Measurements from ENCODE around the gene FRS2. TPM values are rescaled to one million over a fixed set of nuclear protein-coding genes. Genes with fewer than 3 reads are reported as not detected.

FRS2 gene
- total RNA-seq, 2 experiments from 2014 or later, result 9.5 to 10.4 TPM

GRCh38 chr12:69544087-69544486 lies 73.9 kb downstream of the FRS2 start:
- ChIA-PET CTCF (no interaction called here), POLR2A (no interaction called here)

DNA sequence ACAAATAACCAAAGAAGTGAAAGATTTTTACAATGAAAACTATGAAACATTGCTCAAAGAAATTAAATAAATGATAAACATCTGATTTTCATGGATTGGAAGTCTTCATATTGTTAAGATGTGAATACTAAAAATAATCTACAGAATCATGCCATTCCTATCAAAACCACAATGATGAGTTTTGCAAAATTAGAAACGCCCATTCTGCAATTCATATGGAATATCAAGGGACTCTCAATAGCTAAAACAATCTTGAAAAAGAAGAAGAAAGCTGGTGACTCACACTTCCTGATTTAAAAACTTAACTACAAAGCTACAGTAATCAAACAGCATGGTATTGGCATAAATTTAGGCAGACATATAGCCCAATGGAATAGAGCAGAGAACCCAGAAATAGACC lies 74.9 kb downstream of the FRS2 start:
- ATAC-seq, result no peak
- no peaks in the 10 kb centered on the region for H3K27me3 Mint-ChIP-seq
- ChIA-PET CTCF (no interaction called here), POLR2A (no interaction called here)
- intact Hi-C loops (cut with DNase I, micrococcal nuclease), result no loop called here
- H3K36me3 Mint-ChIP-seq (ENCODE audit: low read depth), result peaks cover 23% of the 10 kb centered on the region
- peaks cover 13% of the 10 kb centered on the region for H3K4me1 Mint-ChIP-seq
- no peak for DNase-seq
- no peak overlapping the region for H3K4me3 Mint-ChIP-seq
- peaks cover 8% of the 10 kb centered on the region for H3K9me3 Mint-ChIP-seq (ENCODE audit: low read depth)
- no peak overlapping the region for H3K27ac Mint-ChIP-seq

More at GRCh38 chr12:69544087-69544486, 73.9 kb downstream of the FRS2 start:
- Mint-ChIP-seq H3K27me3 (no peaks in the 10 kb centered on the region), H3K4me3 (no peak overlapping the region), H3K36me3 (ENCODE audit: low read depth) (peaks cover 23% of the 10 kb centered on the region), H3K4me1 (peaks cover 11% of the 10 kb centered on the region), H3K27ac (no peak overlapping the region), H3K9me3 (ENCODE audit: low read depth) (peaks cover 8% of the 10 kb centered on the region)
- intact Hi-C loops (cut with DNase I, micrococcal nuclease), result no loop called here
- DNase-seq, result no peak
- peak; percentile 17 for ATAC-seq

DNA sequence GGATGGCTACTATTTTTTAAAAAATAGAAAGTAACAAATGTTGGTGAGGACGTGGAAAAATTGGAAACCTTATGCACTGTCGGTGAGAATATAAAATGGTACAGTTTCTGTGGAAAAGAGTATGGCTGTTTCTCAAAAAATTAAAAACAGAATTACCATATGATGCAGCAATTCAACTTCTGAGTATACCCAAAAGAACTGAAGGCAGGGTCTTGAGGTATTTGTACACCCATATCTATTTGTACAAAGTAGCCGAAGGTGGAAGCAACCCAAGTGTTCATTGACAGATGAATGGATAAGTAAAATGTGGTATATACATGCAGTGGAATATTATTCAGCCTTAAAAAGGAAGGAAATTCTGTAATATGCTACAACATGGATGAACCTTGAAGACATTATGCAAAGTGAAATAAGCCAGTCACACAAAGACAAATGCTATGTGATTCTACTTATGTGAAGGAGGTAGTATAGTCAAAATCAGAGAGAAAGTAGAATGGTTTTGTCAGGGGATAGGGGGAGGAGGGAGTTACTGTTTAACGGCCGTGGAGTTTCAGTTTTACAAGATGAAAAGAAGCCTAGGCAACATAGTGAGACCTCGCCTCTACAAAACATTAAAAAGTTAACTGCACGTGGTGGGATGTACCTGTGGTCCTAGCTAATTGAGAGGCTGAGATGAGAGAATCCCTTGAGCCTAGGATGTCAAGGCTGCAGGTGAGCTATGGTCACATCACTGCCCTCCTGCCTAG lies 76.7 kb downstream of the FRS2 start:
- ATAC-seq (peak; percentile 92), DNase-seq (no peak)
- Mint-ChIP-seq H3K9me3 (ENCODE audit: low read depth) (peaks cover 8% of the 10 kb centered on the region), H3K4me3 (no peak overlapping the region), H3K27me3 (no peaks in the 10 kb centered on the region), H3K36me3 (ENCODE audit: low read depth) (peaks cover 19% of the 10 kb centered on the region), H3K27ac (no peak overlapping the region), H3K4me1 (peaks cover 16% of the 10 kb centered on the region)
- POLR2A ChIA-PET, result no interaction called here
- intact Hi-C loops (cut with DNase I, micrococcal nuclease), result no loop called here
- CTCF ChIA-PET, result no interaction called here

GRCh38 chr12:69548687-69549086 lies 78.5 kb downstream of the FRS2 start:
- intact Hi-C loops (cut with DNase I, micrococcal nuclease), result no loop called here

DNA sequence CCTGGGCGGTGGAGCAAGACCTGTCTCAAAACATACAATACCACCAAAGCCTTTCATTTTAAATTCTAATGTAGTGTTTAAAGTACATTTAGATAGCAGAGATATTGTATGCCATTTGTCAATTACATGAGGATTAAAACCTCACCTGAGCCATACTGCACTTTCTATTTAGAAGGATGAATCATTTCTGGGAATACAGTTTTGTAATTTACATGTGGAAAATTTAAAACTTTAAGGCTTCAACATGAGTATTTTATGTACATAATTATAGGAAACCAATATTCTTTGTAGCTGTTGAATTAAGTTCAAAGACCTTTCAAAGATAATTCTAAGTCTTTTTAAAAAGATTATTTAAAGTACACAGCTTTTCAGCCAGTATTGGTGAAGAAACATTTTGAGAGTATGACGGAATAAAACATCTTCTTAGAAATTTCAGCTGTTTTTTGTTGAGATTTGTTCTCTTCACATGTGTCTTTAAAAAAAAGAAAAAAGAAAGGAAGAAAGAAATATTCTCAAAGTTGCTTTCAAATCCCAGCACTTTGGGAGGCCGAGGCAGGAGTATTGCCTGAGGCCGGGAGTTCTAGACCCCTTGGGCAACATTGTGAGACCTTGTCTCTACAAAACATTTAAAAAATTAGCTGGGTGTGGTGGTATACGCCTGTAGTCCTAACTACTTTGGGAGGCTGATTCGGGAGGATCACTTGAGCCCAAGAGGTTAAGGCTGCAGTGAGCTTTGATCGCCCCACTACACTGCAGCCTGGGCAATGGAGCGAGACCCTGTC lies 80.6 kb downstream of the FRS2 start:
- Mint-ChIP-seq H3K4me1 (peaks cover 14% of the 10 kb centered on the region), H3K27ac (no peak overlapping the region), H3K9me3 (ENCODE audit: low read depth) (peaks cover 2% of the 10 kb centered on the region), H3K36me3 (ENCODE audit: low read depth) (peaks cover 6% of the 10 kb centered on the region), H3K27me3 (no peaks in the 10 kb centered on the region), H3K4me3 (no peak overlapping the region)
- DNase-seq (no peak), ATAC-seq (no peak)
- ChIA-PET POLR2A (no interaction called here), CTCF (interaction anchor here (1.1 to 2.3 kb wide), 3 partner anchors 8 to 20 kb away, joined by 3 to 9 read pairs (median 4); no protein-coding TSS in a partner anchor)
- intact Hi-C loops (cut with DNase I, micrococcal nuclease), result no loop called here

More at GRCh38 chr12:69548687-69549086, 78.5 kb downstream of the FRS2 start:
- Mint-ChIP-seq H3K36me3 (ENCODE audit: low read depth) (peaks cover 12% of the 10 kb centered on the region), H3K9me3 (ENCODE audit: low read depth) (peaks cover 3% of the 10 kb centered on the region), H3K27ac (no peak overlapping the region), H3K4me1 (peaks cover 14% of the 10 kb centered on the region), H3K4me3 (no peak overlapping the region), H3K27me3 (no peaks in the 10 kb centered on the region)
- ChIA-PET CTCF (interaction anchor here (1.1 to 2.0 kb wide), 4 partner anchors 10 to 22 kb away, joined by 3 to 4 read pairs (median 4); no protein-coding TSS in a partner anchor), POLR2A (no interaction called here)
- DNase-seq (no peak), ATAC-seq (no peak)

- POLR2A ChIA-PET, result interaction anchor here (0.6 kb wide), 1 partner anchor 95 kb away, joined by 3 read pairs; no protein-coding TSS in a partner anchor
- DNase-seq, result no peak
Observed at GRCh38 chr12:69553628-69554248, 83.5 kb downstream of the FRS2 start.

DNA sequence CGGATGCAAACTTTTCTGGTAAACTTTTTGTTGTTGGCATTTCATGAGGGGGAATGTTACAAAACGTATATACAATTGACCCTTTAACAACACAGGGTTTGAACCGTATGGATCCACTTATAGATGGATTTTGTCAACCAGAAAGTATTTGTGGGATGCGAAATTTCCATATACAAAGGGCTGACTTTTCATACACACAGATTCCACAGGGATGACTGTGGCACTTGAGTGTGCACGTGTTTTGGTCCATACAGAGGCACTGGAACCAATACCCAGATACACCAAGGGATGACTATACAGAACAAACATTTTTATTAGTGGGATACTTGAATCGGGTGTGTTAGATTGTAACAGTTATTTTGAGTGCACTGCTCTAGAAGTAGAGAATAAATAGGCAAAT lies 85.3 kb downstream of the FRS2 start:
- ChIA-PET CTCF (interaction anchor here (1.0 kb wide), 2 partner anchors 21 to 400 kb away, joined by 3 to 4 read pairs; no protein-coding TSS in a partner anchor), POLR2A (no interaction called here)
- Mint-ChIP-seq H3K36me3 (ENCODE audit: low read depth) (peaks cover 4% of the 10 kb centered on the region), H3K9me3 (ENCODE audit: low read depth) (no peaks in the 10 kb centered on the region), H3K4me1 (no peaks in the 10 kb centered on the region), H3K27ac (no peak overlapping the region), H3K27me3 (no peaks in the 10 kb centered on the region), H3K4me3 (no peak overlapping the region)
- intact Hi-C loops (cut with DNase I, micrococcal nuclease), result no loop called here
- DNase-seq (no peak), ATAC-seq (no peak)

More at GRCh38 chr12:69553628-69554248, 83.5 kb downstream of the FRS2 start:
- Mint-ChIP-seq H3K36me3 (ENCODE audit: low read depth) (peaks cover 4% of the 10 kb centered on the region), H3K9me3 (ENCODE audit: low read depth) (no peaks in the 10 kb centered on the region), H3K4me3 (no peak overlapping the region), H3K27me3 (no peaks in the 10 kb centered on the region), H3K4me1 (peaks cover 5% of the 10 kb centered on the region), H3K27ac (no peak overlapping the region)
- CTCF ChIA-PET, result interaction anchor here (0.7 to 1.6 kb wide), 2 partner anchors 11 to 452 kb away, joined by 3 to 5 read pairs; no protein-coding TSS in a partner anchor
- no peak for ATAC-seq
- intact Hi-C loops (cut with DNase I, micrococcal nuclease), result no loop called here

GRCh38 chr12:69556383-69556782 lies 86.2 kb downstream of the FRS2 start:
- no peaks in the 10 kb centered on the region for H3K27me3 Mint-ChIP-seq
- CTCF ChIA-PET, result interaction anchor here (0.6 to 1.0 kb wide), 2 partner anchors 22 to 76 kb away, joined by 3 to 4 read pairs; no protein-coding TSS in a partner anchor

GRCh38 chr12:69563166-69563762 lies 93.1 kb downstream of the FRS2 start:
- ChIA-PET CTCF (interaction anchor here (2.0 kb wide), 1 partner anchor 8 kb away, joined by 11 read pairs; no protein-coding TSS in a partner anchor), POLR2A (interaction anchor here (0.5 kb wide), 1 partner anchor 167 kb away, joined by 3 read pairs; no protein-coding TSS in a partner anchor)
- Mint-ChIP-seq H3K9me3 (ENCODE audit: low read depth) (no peaks in the 10 kb centered on the region), H3K27ac (no peak overlapping the region), H3K4me3 (no peak overlapping the region), H3K27me3 (no peaks in the 10 kb centered on the region), H3K4me1 (peaks cover 5% of the 10 kb centered on the region), H3K36me3 (ENCODE audit: low read depth) (peaks cover 4% of the 10 kb centered on the region)
- no peak for DNase-seq
- intact Hi-C loops (cut with DNase I, micrococcal nuclease), result no loop called here
- no peak for ATAC-seq

More at GRCh38 chr12:69556383-69556782, 86.2 kb downstream of the FRS2 start:
- Mint-ChIP-seq H3K4me3 (no peak overlapping the region), H3K36me3 (ENCODE audit: low read depth) (peaks cover under 1% of the 10 kb centered on the region), H3K4me1 (no peaks in the 10 kb centered on the region), H3K9me3 (ENCODE audit: low read depth) (no peaks in the 10 kb centered on the region), H3K27ac (no peak overlapping the region)
- ATAC-seq, result no peak
- POLR2A ChIA-PET, result no interaction called here
- intact Hi-C loops (cut with DNase I, micrococcal nuclease), result no loop called here
- no peak for DNase-seq

GRCh38 chr12:69566603-69567002 lies 96.4 kb downstream of the FRS2 start:
- peaks cover 10% of the 10 kb centered on the region for H3K36me3 Mint-ChIP-seq (ENCODE audit: low read depth)
- no peaks in the 10 kb centered on the region for H3K9me3 Mint-ChIP-seq (ENCODE audit: low read depth)
- ChIA-PET CTCF (interaction anchor here (1.0 to 2.4 kb wide), 4 partner anchors 25 to 208 kb away, joined by 3 to 10 read pairs (median 3); no protein-coding TSS in a partner anchor), POLR2A (no interaction called here)
- peak overlapping the region; percentile 16 for H3K27ac Mint-ChIP-seq
- intact Hi-C loops (cut with DNase I, micrococcal nuclease), result no loop called here
- no peak for DNase-seq
- peak; percentile 40 for ATAC-seq
- no peak overlapping the region for H3K4me3 Mint-ChIP-seq
- H3K27me3 Mint-ChIP-seq, result no peaks in the 10 kb centered on the region
- H3K4me1 Mint-ChIP-seq, result peaks cover 16% of the 10 kb centered on the region

- POLR2A ChIA-PET, result interaction anchor here (0.6 kb wide), 2 partner anchors 26 to 99 kb away, joined by 3 to 6 read pairs; partner anchors contain the start of gene FRS2
- ATAC-seq, result no peak
- Mint-ChIP-seq H3K4me3 (no peak overlapping the region), H3K27me3 (no peaks in the 10 kb centered on the region), H3K27ac (peak overlapping the region; percentile 52), H3K9me3 (ENCODE audit: low read depth) (no peaks in the 10 kb centered on the region), H3K36me3 (ENCODE audit: low read depth) (peaks cover 19% of the 10 kb centered on the region), H3K4me1 (peaks cover 16% of the 10 kb centered on the region)
- intact Hi-C loops (cut with DNase I, micrococcal nuclease), result no loop called here
- DNase-seq, result no peak
- CTCF ChIA-PET, result interaction anchor here (0.6 to 4.4 kb wide), 9 partner anchors 10 to 278 kb away, joined by 3 to 33 read pairs (median 12); partner anchors contain the start of gene CCT2
Observed at GRCh38 chr12:69569236-69569635, 99.0 kb downstream of the FRS2 start.
